ENCODE measurements around the gene PLEKHB1. TPM values are rescaled to one million over a fixed set of nuclear protein-coding genes. Genes with fewer than 3 reads are reported as not detected.

Gene PLEKHB1
- total and polyA plus RNA-seq, 10 of the 15 experiments (the other 5 are each of a cell fraction or from before 2014, with no cell fraction given): 0.58 to 2.6 (median 1.5) TPM; not detected in 1

- WGBS (ENCODE audit: insufficient coverage, insufficient replicate concordance, low lambda C conversion rate, missing lambda C conversion rate): 100% methylated on average over 1 of the region's 1 CpG
- SMC1A ChIA-PET (ENCODE audit: uncharacterized antibody, unreplicated experiment): no interaction called here
- intact Hi-C loops (cut with micrococcal nuclease; ENCODE audit: unreplicated experiment): no loop called here
Observed at GRCh38 chr11:73667891-73668290, 21.5 kb downstream of the PLEKHB1 start.

More at GRCh38 chr11:73667891-73668290, 21.5 kb downstream of the PLEKHB1 start:
- TF ChIP-seq HDAC2 (IDR thresholded peaks at IDR 0.05): no peak
- no peak for TF ChIP-seq PAX8 (IDR thresholded peaks at IDR 0.05)
- TF ChIP-seq E2F4 (IDR thresholded peaks at IDR 0.05; ENCODE audit: low read depth, low read length): no peak
- no peak for TF ChIP-seq MTA2 (IDR thresholded peaks at IDR 0.05; ENCODE audit: low read depth)
- TF ChIP-seq RELB (IDR thresholded peaks at IDR 0.05; ENCODE audit: low read depth): no peak
- no peak for TF ChIP-seq ZSCAN29 (IDR thresholded peaks at IDR 0.05)
- no peak for TF ChIP-seq BRCA1 (IDR thresholded peaks at IDR 0.05; ENCODE audit: low read depth, low read length)
- TF ChIP-seq POLR2AphosphoS2 (IDR thresholded peaks at IDR 0.05; ENCODE audit: low read depth, low read length): no peak
- no peak for TF ChIP-seq USF1 (IDR thresholded peaks at IDR 0.05; ENCODE audit: borderline replicate concordance, extremely low read length, insufficient read depth, low read depth, low read length)
- TF ChIP-seq SMAD1 (IDR thresholded peaks at IDR 0.05; ENCODE audit: low read depth, partially characterized antibody): no peak
- TF ChIP-seq GATAD2B (conservative IDR thresholded peaks at IDR 0.05; ENCODE audit: low read depth): no peak
- TF ChIP-seq ATF3 (IDR thresholded peaks at IDR 0.05; ENCODE audit: borderline replicate concordance, extremely low read depth, low read depth, low read length): no peak
- TF ChIP-seq EED (IDR thresholded peaks at IDR 0.05; ENCODE audit: low read depth): no peak
- no peak for TF ChIP-seq ZNF592 (IDR thresholded peaks at IDR 0.05)
- no peak for TF ChIP-seq SUZ12 (IDR thresholded peaks at IDR 0.05; ENCODE audit: unreplicated experiment)
- ChIA-PET CTCF (no interaction called here), RAD21 (ENCODE audit: unreplicated experiment) (no interaction called here), POLR2A (no interaction called here)
- no peak for DNase-seq (ENCODE audit: low read depth, low spot score)
- Histone ChIP-seq H3K4me3 (no peak overlapping the region), H3K36me3 (ENCODE audit: control insufficient read depth in 2 of 2, insufficient read depth in 2 of 2, low read length in 1 of 2) (no peaks in the 10 kb centered on the region), H3K4me1 (ENCODE audit: control insufficient read depth, insufficient read depth, low read length) (no peaks in the 10 kb centered on the region), H3K4me2 (ENCODE audit: control insufficient read depth, insufficient read depth) (no peak overlapping the region), H4K20me1 (ENCODE audit: control insufficient read depth, insufficient read depth) (no peaks in the 10 kb centered on the region), H3K9ac (ENCODE audit: control insufficient read depth, insufficient read depth, low read length) (no peak overlapping the region), H3K27me3 (replicated peaks in 1 of 2; ENCODE audit: control insufficient read depth in 2 of 2, insufficient read depth in 2 of 2, low read length in 1 of 2) (no peaks in the 10 kb centered on the region), H3K27ac (ENCODE audit: control insufficient read depth, insufficient read depth) (no peak overlapping the region), H3K79me2 (ENCODE audit: control insufficient read depth, insufficient read depth, low read length) (no peaks in the 10 kb centered on the region), H3K9me3 (replicated peaks; ENCODE audit: control insufficient read depth, insufficient read depth, low read length) (no peaks in the 10 kb centered on the region), H2AFZ (ENCODE audit: control insufficient read depth, low read depth, low read length) (no peak overlapping the region)
- no peak for ATAC-seq
- FAIRE-seq: no peak
- in situ Hi-C loops (cut with MboI): no loop called here
- BruUV-seq (replicated peaks): no TSS peak
